ENCODE data around the gene UCP2. TPM values are rescaled to one million over a fixed set of nuclear protein-coding genes. Genes with fewer than 3 reads are reported as not detected.

The UCP2 gene, protein sequence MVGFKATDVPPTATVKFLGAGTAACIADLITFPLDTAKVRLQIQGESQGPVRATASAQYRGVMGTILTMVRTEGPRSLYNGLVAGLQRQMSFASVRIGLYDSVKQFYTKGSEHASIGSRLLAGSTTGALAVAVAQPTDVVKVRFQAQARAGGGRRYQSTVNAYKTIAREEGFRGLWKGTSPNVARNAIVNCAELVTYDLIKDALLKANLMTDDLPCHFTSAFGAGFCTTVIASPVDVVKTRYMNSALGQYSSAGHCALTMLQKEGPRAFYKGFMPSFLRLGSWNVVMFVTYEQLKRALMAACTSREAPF
- total RNA-seq = 1.9 and 2.8 TPM in 2 replicates

GRCh38 chr11:73982595-73982989, at the start of gene UCP2:
UCP2 (minus strand) TSS chr11:73982843; CDS start chr11:73978378, 4,465 bp downstream.

DNA sequence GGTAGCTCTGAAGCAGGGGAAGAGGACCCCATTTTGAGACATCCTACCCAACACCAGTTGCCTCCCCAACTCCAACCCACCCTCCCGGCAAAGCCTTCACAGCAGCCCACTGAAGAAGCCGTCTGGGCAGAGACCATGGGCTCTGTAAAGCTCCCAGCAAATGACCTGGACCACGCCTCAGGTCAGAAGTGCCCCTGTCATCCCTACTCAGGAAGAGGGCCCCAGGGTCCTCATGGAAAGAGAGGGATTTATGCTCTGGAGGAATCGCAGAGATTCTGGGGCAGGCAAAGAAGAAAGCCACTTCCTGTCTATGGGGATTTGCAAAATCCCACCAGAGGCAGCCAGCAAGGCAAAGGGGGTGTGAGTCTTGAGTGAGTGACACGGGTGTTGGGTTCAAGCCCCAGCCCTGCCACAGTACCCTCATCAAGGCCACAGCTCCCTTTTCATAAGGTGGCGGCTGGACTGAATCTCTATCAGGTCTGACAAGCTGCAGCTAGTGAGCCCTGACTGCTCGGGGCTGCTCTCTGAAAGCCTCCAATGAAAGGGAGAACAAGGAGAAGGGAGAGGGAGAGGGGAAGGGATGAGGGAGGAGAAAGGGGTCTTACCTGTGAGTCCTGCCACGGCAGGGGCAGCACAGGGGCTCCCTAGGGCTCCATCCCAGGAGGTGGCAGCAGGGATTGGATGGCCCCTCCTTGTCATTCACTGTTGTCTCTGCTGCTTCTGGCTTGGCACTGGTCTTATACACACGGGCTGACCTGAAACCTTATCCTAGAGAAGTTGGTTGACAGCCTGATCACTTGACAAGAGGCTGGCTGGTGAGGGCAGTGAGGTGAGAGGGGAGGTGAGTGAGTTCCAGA, 26.0 kb upstream of the UCP2 start, which contains the start of gene UCP3:
Gene UCP3 (minus strand): TSS at position 713 of the 857 bp plus-strand sequence. CDS start 2,043 bp downstream, outside the sequence.

GRCh38 chr11:73950869-73951710, 31.6 kb downstream of the UCP2 start, which contains the start of gene DNAJB13:
DNAJB13 (plus strand) TSS chr11:73951026; CDS start chr11:73951070, 44 bp downstream.

Other genes starting within 250 kb of the UCP2 start
- gene RAB6A, start 221.8 kb downstream of the UCP2 start, total RNA-seq = 151 and 186 TPM in 2 replicates
- gene MRPL48, start 195.0 kb downstream of the UCP2 start, total RNA-seq = 22.0 and 26.2 TPM in 2 replicates
- 77.7 and 79.4 TPM in 2 replicates for gene COA4, start 106.0 kb downstream of the UCP2 start, total RNA-seq
- gene PAAF1, start 105.8 kb downstream of the UCP2 start, total RNA-seq = 11.9 and 18.4 TPM in 2 replicates
- gene DNAJB13, start 31.8 kb downstream of the UCP2 start, total RNA-seq = not detected in 2 replicates
- gene UCP3, start 26.2 kb upstream of the UCP2 start, total RNA-seq = 0.11 and 0.37 TPM in 2 replicates
- gene C2CD3, start 188.2 kb upstream of the UCP2 start, total RNA-seq = 8.7 and 9.2 TPM in 2 replicates
- gene PPME1, start 188.4 kb upstream of the UCP2 start, total RNA-seq = 31.3 and 36.7 TPM in 2 replicates